GM19193 (cell line): ENCODE measurements around the gene RAB27B.

ENCODE experiments used
- POLR2A ChIP-seq: IDR thresholded peaks from 4 replicates; pipeline ENCODE4 v1.6.1; 2011; ENCODE audit not compliant: insufficient read depth, insufficient read length; ENCODE audit errors: extremely low read depth

The RAB27B gene

DNA sequence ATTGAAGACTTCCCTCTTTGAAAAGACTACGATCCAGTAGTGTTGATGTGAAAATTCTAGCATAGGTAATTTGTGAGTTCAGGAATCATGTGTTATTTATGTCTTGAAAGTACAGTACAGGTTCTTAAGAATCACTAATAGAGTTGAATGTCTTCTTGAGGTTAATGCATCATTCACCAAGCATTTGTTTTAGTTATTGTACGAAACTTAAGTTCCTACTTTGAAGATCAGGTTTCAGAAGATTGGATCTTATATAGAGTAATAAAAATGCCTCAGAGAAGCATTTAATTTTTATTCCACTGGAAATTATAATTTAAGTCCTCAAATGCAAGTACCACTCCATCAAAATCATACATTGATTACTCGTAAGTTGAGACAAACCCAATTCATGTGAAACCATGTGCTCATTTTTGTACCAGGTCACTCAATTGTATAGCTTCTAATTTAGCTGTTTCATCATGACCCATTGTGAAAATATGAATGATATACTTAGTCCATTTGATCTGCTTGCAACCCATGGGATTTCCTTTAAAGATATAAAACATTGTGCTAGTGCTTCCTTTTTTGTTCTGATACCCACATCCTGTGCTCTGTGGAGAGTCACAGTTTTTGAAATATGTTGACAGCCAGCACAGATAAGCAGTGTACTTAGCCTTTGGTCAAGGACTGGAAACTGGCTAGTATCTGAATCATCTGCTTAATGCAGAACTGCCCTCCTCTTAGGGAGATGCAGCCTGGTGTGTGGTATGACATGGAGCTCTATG, 22.5 kb upstream of the RAB27B start:
- TF ChIP-seq POLR2A = no peak

DNA sequence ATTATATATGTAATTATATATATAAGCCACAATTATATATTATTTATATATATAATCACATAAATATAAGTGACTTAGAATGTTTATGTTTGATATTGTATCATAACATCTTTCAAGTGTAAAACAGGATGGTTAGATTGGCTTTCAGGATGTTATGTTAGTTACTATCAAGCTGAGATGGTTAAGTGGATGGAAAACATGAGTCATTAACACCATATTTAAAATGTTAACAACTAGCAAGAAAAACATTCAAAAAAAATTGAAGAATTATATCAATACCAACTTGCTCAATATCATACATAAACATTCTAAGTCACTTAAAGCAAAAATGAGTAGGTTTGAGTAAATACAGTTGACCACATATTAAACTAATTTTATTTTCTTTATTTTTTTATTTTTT, 21.8 kb upstream of the RAB27B start:
- TF ChIP-seq POLR2A = no peak

DNA sequence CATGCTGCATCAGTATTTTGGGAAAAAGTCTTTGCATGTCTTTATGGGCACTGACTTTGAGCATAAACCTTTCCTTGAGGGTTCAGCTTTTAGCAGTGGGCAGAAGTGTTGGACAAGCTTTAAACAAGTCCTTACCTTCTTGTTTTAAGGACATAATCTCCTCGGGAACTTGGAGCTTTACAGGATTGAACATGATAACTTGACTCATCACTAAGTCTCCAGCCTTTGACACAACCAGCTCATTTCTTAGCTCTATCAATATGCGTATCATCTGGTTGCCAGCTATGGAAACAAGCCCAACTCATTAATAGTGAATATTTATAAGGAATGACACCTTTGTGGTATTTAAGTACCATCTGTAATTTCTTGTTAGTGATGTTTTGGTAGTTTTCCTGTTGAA, 21.0 kb upstream of the RAB27B start:
- no peak for TF ChIP-seq POLR2A

DNA sequence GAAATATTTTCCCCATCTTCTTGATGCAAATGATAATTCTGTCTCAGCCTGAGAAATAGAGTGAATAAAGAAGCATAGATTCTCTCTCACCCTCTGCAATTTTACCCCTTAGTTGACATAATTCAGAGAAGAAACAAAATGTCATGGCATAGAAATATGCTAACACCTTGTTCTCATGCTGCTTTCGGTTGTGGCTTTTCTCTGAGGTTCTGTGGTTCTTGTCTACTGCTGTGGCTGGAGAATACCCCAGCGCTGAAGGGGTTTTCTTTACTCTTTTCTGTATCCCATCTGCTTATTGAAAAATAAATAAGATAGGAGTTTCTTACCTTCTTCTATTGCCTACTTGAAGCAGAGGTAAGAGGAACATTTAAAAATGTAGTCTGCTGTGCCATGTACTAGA, 15.4 kb upstream of the RAB27B start:
- no peak for TF ChIP-seq POLR2A

GRCh38 chr18:54813305-54813704, 15.0 kb upstream of the RAB27B start:
- TF ChIP-seq POLR2A = no peak

- TF ChIP-seq POLR2A = no peak
Measured at GRCh38 chr18:54813977-54814565, 14.2 kb upstream of the RAB27B start.

- TF ChIP-seq POLR2A = no peak
Measured at GRCh38 chr18:54815086-54815485, 13.2 kb upstream of the RAB27B start.

- TF ChIP-seq POLR2A = no peak
Measured at GRCh38 chr18:54822872-54823845, 5.1 kb upstream of the RAB27B start.

DNA sequence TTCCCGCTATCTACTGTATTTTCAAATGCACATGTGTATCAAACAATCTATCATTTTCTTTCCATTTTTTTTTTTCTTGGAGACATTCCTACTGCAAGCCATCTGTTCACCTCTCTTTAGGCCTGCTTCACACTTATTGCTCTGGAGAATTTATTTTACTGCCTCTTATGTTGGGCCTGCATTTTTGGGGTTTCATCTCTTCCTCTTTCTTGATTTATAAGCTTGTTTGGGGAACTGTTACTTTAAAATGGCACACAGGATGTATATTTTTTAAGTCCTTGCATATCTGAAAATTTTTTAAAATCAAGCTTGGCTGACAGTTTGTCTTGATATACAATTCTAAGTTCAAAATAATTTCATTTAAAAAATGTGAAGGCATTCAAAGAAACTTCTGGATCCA, 3.5 kb upstream of the RAB27B start:
- TF ChIP-seq POLR2A = no peak

- no peak for TF ChIP-seq POLR2A
Measured at GRCh38 chr18:54825601-54826344, 2.5 kb upstream of the RAB27B start.

GRCh38 chr18:54828986-54829385, 709 bp downstream of the RAB27B start:
- TF ChIP-seq POLR2A = no peak

- no peak for TF ChIP-seq POLR2A
Measured at GRCh38 chr18:54829856-54830255, 1.6 kb downstream of the RAB27B start.

DNA sequence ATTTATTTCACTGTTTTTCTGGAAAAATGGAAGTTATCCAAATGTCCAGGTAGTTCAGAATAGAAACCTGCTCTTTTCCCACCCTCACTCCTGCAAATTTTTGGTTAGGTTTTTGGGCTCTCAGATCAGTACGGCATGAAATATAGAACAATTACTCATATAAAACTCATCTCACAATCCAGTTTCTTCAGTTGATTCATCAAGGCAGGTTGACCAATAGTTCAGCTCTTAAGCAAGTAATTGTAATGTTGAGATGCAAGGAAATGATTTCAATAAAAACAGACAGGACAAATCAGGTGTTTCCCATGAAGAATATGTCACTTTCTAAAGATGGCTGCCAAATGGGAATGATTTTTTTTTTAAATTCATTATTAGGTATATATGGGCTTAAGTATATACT, 2.0 kb downstream of the RAB27B start:
- TF ChIP-seq POLR2A = no peak

GRCh38 chr18:54830866-54831265, 2.6 kb downstream of the RAB27B start:
- no peak for TF ChIP-seq POLR2A

DNA sequence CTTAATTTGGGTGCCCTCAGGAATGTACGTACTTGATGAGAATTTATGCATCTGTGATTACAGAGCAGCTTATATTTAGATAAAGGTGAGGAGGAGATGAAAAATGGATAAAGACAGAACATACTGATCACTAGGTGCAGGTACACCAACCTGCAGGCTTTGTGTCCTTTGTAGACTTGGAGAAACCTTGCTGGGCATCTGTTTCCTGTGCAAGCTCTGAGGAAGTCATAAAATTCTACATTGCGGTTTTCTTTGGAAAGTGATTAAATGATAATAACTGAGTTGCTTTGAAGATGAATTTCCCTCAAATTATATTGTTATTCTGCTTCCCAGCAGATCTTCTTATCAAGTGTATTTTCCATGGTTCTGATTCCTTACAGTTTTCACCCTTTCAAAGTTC, 7.7 kb downstream of the RAB27B start:
- no peak for TF ChIP-seq POLR2A
